ENCODE measurements around the gene NKAIN2.

DNA sequence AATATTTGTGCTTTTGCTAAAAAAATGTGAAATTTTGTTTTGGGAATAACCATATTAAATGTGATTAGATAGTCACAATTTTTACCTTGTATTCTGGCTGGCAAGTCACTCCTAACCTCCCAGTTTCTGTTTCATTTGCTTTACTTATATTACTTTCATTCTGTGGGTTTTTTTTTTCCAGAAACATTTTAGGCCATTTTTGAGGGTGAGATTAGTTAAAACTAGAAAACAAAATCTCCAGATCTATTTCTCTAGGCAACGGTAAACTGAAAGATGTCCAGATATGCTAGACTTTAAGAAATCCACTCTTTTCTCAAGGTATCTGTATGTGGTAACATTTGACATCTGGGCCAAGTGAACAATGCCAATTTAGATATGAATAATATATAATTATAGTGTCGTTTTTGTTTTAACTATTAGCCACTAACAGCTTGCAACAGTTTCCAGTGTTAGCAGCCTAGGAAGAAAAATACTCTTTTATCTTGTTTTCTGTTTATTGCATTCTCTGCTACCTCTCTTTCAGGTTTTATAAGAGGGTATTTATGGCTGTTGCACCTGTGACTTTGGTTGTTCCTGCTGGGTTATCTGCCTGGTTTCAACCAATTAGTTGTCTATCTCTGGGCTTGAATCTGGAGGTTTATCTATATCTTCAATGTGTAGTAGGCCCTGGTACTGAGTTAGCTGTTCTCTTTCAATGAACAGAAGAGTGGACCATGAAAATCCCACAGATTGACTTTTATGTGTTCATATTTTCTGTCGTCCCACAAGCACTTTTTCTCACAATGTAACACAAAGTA is 260.9 kb downstream of the NKAIN2 start:
- TF ChIP-seq HNRNPLL (IDR thresholded peaks at IDR 0.05; ENCODE audit: low read depth, low read length, poor library complexity, severe bottlenecking) (no peak), CBX1 (IDR thresholded peaks at IDR 0.05; ENCODE audit: low read depth) (no peak), ZNF140 (CRISPR knock-in tag; IDR thresholded peaks at IDR 0.05) (no peak)
- TF ChIP-seq, protein P1, sequence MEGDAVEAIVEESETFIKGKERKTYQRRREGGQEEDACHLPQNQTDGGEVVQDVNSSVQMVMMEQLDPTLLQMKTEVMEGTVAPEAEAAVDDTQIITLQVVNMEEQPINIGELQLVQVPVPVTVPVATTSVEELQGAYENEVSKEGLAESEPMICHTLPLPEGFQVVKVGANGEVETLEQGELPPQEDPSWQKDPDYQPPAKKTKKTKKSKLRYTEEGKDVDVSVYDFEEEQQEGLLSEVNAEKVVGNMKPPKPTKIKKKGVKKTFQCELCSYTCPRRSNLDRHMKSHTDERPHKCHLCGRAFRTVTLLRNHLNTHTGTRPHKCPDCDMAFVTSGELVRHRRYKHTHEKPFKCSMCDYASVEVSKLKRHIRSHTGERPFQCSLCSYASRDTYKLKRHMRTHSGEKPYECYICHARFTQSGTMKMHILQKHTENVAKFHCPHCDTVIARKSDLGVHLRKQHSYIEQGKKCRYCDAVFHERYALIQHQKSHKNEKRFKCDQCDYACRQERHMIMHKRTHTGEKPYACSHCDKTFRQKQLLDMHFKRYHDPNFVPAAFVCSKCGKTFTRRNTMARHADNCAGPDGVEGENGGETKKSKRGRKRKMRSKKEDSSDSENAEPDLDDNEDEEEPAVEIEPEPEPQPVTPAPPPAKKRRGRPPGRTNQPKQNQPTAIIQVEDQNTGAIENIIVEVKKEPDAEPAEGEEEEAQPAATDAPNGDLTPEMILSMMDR (IDR thresholded peaks at IDR 0.05 in 2 of 3, conservative IDR thresholded peaks at IDR 0.05 in 1 of 3; ENCODE audit: insufficient read depth in 2 of 3, low read depth in 1 of 3, low read length in 3 of 3), result no peak
